Activated CD8-positive, alpha-beta memory T cell treated with anti-CD3 and anti-CD28 coated beads, Interleukin-2, amount 50 U/mL, for 1 hour (primary cell): Measurements from ENCODE around the gene EOLA2.
A peak's percentile ranks its signal among the peaks of the same experiment; 100 is the strongest.
"Not testable (repeated sequence)": the region's sequence is repeated elsewhere in the genome, so short reads cannot be mapped to it uniquely, and the experiment has no call there.

Experiments used
- DNase-seq: peaks from one replicate; pipeline ENCODE4 v3.0.0-alpha.2; 2020; ENCODE audit errors: extremely low read depth

Gene EOLA2

DNA sequence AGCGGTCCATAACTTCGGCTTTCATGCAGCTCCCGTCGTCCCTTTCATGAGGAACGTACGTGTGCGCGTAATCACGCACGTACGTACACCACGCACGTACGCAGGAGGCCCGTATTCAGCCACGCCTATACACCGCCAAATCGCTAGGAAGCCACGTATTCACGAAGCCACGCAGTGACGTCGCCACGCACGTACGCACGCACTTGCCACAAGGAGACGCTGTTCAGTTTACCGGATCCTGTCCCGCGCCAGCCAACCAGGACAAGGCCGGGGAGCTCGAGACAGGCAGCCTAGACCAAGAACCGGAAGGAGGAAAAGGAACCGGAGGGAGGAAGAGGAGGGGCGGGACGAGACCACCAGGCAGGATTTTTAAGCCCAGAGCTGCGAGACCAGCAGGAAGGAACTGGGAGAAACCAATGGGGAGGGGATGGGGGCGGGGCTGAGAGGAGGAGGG, at the start of gene EOLA2:
Gene EOLA2 (minus strand): TSS at position 65 of the 454 bp plus-strand sequence. CDS start 4,617 bp downstream, outside the sequence.
- DNase-seq = peak; percentile 81

DNA sequence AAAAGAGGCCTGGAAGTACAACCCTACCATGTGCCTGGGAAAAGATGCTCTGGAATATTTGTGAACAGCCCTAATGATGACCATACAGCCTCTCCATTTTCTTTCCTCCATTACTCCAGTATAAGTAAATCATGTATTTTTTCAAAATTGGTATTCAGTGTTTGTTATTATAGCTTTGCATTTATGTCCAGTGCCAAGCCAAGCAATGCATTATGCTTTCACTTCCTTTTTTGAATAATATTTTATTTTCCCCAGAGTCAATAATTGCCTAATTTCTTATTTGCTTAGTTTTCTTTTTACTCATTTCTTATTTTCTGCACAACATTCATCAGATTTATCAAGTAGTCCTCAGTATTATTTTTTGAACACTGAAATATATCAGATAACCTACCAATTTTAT, 49.3 kb upstream of the EOLA2 start:
- no peak for DNase-seq

DNA sequence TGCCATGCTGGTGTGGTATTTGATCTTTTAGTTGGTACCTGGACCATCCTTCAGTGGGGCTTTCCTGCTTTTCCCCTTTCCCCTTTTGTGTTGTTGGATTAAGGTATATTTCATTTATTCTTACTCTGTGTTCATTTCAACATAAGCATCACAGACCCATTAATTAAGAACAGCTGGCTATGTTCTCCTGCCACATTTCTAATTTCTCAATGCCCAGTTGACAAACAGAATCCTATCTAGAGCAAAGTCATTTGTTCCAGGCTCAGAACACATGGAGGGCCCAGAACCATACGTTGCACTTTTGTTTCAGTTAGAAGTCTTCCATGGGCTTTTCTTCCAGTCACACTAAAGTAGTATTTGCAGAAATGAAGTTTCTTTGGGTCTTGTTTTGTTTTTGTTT, 46.1 kb upstream of the EOLA2 start:
- DNase-seq = no peak

- no peak for DNase-seq
Observed at GRCh38 chrX:149982310-149982709, 44.0 kb upstream of the EOLA2 start.

GRCh38 chrX:149979126-149979644, 40.9 kb upstream of the EOLA2 start:
- no peak for DNase-seq

DNA sequence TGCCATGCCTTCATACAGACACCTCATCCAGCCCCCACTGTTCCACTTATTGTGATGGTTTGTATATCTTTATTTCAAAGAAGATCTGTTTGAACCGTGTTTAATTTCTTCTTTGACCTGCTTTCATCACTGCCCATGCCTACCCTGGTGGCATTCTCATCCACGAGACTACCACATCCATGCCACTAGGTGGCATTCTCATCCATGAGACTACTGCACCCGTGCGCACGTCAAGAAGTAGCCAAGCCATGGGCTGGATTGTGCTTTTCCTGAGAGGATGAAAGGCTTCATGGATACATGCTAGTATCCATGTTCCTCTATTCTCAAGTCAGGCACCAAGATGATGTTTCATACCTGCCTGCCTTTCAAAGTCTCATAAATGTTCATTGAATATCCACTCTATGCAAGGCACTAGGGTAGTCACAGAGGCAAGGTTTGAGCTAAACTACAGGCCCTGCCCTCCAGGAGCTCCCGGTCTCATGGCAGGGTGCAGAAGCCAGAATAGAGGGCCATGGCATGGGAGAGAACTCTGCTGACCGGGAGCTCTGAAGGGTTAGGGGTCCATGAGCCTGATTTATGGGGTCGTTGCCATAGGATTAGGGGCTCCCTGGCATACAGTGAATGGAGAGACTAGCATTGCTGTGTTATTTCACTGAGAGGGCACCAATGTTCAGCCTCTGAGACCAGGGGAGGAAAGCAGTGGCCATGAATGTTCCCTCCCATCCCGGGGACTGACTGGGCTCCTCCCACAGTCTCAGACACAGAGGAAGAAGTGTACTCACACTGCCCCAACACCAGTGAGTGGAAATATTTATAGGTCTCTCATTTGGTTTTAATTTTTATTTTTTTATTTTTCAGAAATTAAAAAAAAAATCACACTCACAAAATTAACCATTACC, 24.8 kb upstream of the EOLA2 start:
- no peak for DNase-seq

- no peak for DNase-seq
Observed at GRCh38 chrX:149962010-149962409, 23.7 kb upstream of the EOLA2 start.

DNA sequence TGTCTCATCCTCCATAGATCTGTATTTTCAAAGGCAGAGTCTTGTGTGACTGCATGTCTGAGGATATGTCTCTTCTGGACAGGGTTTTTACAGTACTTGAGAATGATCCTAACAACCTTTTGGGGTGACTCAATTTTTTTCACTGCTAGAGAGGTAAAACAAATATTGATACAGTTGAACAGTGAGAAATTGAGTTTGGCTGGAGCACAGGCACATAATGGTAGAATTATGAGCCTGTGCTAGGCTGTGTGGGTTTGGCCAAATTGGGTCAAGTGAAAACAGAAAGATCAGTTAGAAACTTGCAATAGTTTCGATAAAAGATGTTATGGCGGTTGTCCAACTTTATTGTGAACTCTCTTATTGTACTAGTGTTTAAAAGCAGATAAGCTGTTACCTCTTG, 23.3 kb upstream of the EOLA2 start:
- DNase-seq = no peak

GRCh38 chrX:149950681-149951080, 12.4 kb upstream of the EOLA2 start:
- DNase-seq = no peak

- DNase-seq = no peak
Observed at GRCh38 chrX:149949743-149950436, 11.6 kb upstream of the EOLA2 start.

GRCh38 chrX:149948016-149948415, 9.7 kb upstream of the EOLA2 start:
- DNase-seq = no peak

- DNase-seq = not testable (repeated sequence)
Observed at GRCh38 chrX:149946932-149947331, 8.6 kb upstream of the EOLA2 start.

DNA sequence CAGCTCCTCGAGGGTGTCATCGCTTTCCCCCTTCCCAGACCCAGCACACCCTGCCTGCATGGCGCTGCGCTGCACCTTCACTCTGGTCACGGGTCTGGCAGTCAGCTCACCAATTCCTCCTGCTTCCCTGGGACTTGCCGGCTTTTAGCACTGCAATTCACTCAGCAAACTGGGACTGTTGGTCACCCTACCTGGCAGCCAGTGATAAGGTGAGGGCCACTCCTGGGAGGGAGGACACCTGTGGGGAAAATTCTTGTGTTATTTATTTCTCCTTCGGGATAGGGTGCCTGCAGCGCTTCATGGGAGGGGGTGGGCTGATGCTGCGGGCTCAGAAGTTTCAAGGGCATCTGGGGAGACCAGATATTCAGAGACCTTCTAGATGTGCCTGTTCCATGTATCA, 7.5 kb upstream of the EOLA2 start:
- DNase-seq = not testable (repeated sequence)

DNA sequence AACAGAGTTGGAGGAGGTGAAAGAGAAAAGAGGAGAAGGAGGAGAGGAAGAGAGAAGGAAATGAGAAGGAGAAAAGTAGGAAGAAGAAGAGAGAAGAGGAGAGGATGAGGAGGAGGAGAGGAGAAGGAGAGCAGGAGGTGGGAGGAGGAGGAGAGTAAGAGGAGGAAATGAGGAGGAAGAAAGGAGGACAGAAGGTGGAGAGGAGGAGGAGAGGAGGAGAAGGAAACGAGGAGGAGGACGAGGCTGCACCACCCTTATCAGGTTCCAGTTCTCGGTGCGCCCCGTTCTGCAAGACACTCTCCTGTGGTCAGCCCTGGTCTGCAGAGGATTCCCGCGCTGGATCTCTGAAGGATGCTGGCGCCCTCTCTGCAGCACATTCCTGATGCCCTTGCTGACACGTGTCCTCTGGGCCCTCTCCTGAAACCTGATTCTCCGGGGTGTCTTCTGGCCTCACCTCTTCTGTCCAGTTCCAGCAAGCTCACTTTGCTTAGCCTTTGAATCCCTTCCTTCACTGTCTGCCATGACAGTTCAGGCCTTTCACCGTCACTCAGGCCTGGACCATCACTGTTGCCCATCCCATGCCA, 6.9 kb upstream of the EOLA2 start:
- not testable (repeated sequence) for DNase-seq

DNA sequence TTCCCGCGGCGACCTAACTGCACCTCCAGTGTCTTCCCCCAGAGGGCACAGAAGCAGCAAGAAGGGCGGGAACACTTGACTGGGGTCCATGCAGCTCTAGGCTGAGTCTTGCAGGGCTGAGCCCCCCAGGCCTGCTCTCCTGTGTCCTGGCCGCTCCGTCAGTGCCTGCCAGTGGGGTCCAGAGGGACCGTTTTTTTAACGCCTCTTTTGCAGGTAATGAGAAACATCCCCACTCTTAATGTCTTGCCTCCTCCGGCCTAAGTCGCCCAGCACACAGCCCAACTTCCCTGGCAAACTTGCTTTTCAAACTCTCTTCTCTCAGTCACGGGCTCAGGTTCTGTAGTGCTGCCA, 2.4 kb upstream of the EOLA2 start:
- not testable (repeated sequence) for DNase-seq

DNA sequence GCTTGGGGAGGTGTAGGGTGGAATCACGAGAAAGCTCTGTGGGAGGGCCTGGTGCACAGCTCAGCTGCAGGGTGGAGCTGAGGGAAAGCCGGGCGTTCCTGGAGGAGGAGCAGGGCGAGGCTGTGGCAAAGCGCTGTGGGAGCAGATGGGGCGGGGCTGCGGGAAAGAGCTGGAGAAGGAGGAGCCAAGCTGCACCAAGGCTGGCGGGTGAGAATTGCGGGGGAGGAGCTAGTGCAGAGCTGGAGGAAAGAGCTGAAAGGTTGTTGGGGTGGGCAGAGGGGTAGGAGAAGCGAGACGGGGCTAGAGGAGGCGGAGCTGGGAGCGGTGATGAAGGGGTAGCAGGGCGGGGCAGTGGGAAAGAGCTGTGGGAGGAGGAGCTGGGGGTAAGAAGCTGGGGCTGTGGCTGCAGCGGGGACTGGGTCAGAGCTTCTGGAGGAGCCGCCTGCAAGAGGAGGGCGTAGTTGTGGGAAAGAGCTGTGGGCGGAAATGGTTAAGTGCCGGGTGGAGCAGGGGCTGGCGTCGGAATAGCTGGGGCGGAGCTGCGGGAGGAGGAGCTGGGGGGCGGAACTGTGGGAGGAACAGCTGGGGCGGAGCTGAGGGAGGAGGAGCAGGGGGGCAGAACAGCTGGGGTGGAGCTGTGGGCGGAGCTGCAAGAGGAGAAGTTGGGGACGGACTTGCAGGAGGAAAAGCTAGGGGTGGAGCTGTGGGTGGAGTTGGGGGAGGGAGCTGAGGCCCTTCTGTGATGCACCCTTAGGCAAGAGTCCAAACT, 1.8 kb upstream of the EOLA2 start:
- peak; percentile 81 for DNase-seq

GRCh38 chrX:149939655-149939904, 1.3 kb upstream of the EOLA2 start:
- DNase-seq = no peak

- DNase-seq = peak; percentile 81
Observed at GRCh38 chrX:149938881-149939654, 777 bp upstream of the EOLA2 start.

DNA sequence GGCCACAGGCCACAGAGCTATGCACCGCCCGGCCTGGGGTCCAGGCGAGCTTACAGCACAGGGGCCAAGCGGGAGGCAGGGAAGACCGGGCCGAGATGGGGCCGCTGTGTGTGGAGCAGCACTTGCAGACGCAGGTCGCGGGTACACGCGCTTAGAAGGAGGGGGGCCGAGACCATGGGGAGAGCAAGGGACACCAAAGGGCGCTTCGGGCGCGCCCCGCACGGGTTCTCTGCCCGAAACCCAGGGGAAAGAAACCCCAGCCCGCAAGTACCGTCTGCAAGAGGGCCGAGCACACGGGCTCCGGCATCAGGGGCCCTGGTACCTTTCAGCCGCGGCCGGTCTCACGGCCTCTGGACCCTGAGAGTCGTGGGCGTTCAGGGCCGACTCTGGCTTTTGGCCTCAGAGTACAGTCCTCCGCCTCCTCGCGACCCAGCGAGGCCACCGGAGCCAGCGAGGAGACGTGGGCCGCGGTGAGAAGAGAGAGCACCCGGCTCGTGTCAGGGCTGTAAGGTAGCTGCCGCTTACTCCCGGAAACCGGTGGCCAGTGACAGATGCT, 342 bp downstream of the EOLA2 start:
- no peak for DNase-seq

DNA sequence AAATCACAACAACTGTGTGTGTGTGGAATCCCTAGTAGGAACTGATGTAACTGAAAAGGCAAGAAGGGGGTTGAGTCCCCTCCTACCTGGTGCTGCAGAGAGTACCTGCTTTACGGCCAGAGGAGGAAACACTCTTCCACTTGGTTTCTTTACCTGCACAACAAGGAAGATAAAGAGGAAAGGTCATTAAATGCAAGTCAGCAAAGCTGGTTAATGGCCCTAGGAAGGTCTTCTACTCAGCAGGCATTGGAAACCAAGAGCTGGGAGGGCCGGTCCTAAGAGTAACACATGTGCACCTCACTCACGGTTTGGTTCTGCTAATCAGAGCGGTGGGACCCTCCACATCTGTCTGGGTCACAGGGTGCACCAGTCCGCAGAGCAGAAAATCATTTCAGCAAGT, 963 bp downstream of the EOLA2 start:
- not testable (repeated sequence) for DNase-seq

DNA sequence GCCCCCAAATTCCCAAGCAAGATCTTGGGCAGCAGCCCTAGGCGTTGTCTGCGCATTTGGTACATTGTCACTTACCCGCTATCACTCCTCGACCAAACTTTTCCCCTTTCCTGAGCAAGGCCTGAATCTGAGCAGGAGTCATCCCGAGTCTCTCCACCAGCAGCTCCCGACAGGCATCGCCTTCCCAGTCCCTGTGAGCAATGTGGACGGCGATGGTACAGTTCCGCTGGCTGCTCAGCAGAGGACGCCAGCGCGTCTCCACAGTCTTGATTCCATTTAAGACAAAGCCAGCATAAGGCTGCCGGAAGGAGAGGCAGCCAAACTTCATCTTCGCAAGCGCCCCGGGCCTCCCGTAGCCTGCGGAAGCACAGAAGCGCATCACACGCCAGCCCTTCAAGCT, 4.7 kb downstream of the EOLA2 start:
- DNase-seq = not testable (repeated sequence)
